GM15510 (cell line): Measurements from ENCODE around the gene PRG2.

ENCODE experiments used
- POLR2A ChIP-seq: IDR thresholded peaks from 3 replicates; pipeline ENCODE4 v1.6.1; 2011; ENCODE audit warnings: borderline replicate concordance; ENCODE audit not compliant: insufficient read length; ENCODE audit errors: extremely low read depth

PRG2 gene

DNA sequence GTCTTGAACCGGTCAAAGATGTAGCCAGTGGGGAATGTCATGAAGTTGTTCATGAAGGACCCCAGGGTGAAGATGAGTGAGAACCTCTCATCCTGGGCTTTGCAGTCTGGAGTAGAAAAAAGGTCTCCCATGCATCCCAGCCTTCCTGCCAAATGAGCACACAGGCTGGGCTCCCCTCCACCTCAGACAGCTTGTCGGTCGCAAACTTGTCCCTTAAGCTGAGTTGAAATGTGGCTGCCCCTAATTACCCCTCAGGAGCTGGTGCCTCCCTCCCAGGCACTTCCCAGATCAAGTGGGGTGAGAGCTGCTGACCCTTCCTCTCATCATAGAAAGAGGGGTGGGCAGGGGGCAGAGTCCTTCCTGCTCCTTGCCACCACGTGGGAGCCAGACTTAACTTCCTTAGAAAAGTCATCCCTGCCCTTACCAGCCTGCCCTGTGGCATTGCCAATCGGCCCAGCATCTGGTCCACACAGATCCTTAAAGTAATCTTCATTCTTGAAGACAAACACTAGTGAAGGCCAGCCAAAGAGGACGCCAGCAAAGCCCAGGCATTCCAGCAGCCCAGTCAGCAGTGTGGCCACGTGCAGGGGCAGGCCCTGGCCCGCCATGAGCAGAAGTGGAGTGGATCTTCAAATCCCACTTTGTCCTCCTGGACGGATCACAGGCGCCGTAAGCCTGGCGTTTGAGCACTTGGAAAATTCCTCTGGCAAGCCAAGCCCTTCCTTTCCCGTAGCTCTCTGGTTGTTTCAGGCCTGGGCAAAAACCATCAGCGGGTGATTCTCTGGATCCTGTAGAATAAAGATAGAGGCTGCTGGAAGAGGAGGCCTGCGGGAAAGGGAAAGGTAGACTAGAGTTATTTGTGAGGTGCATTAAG is 35.4 kb upstream of the PRG2 start:
- no peak for TF ChIP-seq POLR2A

DNA sequence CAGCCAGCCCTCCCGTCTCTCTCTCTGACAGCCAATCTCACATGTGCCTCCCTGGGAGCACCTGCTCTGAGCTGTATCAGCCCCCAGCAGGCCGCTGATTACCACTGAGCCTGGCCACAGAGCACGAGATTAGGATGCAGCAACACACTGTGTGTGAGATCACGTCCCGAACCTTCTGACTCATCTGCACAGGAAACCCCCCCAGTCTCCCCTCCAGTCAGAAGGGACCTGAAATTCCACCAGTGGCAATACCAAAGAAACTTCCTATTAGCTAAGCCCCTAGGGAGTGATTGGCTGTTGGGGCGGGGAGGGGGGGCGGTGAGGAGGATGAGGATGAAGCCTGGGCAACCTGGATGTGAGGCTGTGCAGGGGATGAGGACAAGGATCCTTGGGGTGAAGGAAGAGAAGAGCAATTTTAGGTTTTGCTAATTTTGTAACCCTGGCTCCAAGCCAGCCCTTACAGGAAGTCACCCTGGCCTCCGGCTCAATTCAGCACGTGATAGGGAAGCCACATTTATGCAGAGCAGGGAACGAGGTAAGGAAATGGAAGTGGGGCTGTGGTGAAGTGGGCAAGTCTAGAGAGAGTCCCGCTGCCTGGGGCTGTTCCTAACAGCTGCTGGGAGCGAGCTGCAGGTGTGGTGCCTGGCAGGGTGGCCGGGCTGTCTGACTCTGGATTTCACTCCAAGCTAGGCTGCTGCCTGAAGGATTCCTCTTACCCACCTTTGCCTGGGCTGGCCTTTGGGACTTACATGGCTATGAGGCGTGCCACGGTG is 34.5 kb upstream of the PRG2 start:
- TF ChIP-seq POLR2A, result peak; percentile 47

DNA sequence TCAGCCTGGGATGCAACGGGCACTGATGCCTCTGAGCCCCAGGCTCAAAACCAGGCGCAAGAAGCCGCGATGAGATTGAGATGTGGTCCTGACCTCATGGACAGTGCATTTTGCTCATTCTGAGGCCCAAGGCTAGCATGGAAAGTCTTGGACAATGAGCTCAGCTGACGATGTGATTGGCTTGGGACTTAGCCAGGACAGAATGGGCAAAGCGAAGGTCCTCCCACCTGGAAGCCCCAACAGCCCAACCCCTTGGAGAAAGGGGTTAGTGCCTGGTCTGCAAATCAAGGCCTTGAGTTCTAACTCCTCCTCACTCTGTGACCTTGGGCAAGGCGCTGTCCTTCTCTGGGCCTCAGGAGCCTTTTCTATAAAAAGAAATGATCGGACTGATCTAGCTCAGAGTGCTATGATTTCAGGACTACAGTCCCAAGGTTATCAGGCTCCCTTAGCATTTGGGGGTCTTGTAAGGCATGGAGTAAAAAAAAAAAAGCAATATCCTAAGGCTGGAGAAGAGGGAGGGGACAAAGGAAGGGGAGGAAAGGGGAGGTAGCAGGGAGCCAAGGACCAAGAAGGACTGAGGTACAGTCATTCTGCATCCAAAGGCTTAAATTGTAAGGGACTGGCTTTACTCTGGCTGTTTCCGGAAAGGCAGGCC is 33.8 kb upstream of the PRG2 start:
- no peak for TF ChIP-seq POLR2A

DNA sequence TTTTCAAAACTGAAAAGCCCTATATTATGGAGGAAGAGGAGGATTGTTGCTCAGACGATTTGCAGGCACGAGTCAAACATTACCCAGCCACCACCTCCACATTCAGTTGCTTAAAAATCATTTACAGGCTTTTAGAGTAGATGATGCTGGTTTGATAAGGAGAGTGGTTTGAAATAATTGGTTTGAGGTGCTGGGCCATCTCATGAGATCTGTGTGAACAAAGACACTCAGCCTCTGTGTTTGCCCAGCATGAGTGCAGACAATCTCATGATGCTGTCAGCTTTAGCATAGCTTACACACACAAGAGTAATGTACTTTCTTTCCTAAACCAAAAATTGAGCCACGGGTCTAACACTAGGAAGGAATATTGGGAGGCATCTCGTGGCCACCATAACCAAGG is 32.2 kb upstream of the PRG2 start:
- TF ChIP-seq POLR2A, result no peak

DNA sequence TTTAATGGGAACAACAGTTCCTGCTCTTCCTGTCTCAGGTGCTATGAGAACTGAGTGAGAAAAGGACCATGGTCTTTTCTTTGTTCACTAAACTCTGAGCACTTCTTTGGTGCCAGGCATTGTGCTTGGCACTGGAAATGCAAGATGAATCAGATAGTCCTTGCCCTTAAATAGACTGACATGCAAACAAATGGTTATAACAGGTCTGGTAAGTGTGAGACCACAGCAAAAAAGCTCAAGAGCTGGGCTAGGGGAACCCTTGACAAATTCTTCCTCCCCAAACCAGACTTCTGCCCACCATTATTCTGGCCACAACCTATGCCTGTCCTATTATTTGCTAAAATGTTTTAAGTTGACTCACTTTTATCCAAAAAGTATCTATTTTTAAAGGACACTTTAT is 31.4 kb upstream of the PRG2 start:
- TF ChIP-seq POLR2A, result no peak

DNA sequence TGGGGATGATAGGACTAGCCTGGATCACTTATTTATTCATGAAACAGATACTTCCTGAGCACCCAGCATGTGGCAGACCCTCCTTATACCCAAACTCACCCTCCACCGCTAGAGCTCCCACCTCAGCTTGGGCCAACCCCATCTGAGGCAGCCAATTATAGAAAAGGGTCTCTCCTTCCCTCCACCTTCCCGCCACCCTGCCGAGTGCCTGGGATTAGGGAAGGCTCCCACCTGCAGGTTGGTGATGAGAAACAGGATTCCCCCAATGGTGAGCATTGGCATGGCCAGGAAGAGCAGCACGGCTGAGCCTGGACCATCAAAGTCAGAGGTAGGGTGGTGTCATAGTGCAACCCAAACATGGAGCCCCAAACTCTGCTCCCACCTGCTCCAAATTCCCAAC is 30.6 kb upstream of the PRG2 start:
- TF ChIP-seq POLR2A, result no peak

DNA sequence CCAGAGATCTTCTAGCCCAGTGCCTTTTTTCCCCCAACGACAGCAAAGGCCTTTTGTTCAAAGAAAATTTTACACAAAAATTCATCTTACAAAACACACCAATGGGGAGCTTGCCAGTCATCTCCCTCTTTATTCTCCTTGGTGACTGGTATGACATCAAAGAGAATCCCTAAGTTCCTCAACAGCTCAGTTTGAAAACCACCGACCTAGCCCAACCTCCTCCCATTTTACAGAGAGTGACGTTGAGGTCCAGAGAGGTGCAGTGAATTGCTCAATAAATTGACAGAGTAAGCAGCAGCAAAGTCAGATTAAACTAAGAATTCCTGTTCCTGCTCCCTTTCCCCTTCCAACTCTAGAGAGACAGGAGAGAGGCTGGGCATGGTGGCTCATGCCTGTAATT is 28.7 kb upstream of the PRG2 start:
- no peak for TF ChIP-seq POLR2A

DNA sequence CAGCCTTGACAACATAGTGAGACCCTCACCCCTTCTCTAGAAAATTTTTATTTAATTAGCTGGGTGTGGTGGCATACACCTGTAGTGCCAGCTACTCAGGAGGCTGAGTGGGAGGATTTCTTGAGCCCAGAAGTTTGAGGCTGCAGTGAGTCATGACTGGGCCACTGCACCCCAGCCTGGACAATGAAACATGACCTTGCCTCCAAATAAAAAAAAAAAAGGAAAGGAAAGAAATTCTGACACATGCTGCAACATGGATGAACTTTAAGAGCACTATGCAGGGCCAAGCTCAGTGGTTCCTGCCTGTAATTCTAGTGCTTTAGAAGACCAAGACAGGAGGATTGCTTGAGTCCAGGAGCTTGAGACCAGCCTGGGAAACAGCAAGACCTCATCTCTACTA is 27.7 kb upstream of the PRG2 start:
- no peak for TF ChIP-seq POLR2A

DNA sequence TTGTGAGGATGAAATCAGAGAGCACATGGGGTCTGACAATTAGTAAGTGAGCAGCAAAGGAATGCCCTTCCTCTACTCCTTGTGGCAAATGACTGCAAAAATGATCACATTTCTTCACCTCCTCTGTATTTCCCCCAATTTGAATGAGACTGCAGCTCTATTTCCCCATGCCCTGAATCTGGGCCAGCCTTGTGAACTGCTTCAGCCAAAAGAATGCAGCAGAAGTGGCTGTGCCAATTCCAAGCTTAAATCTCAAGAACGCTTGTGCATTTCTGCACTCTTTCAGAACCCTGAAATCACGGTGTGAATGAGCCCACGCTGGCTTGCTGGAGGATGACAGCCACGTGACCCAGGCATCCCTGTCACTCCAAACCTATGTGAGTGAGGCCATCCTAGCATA is 26.6 kb upstream of the PRG2 start:
- TF ChIP-seq POLR2A, result no peak

DNA sequence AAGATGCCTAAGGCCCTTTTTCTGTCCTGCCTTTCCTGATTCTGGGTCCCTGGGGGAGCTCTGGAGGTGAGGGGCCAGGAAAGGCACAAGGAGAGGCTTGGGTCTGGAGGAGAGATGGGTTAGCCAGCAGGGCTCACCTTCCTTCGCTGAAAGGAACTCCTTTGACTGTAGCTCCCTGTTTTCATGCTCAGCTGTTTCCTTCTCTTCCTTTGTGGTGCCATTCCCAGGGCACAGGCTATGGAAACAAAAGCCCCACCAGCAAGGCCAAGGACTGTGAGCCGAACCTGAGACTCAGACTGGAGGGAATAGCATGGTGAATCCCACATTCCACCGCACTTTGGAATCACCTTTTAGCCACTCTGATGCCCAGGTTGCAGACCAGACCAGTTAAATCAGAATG is 26.0 kb upstream of the PRG2 start:
- TF ChIP-seq POLR2A, result no peak

DNA sequence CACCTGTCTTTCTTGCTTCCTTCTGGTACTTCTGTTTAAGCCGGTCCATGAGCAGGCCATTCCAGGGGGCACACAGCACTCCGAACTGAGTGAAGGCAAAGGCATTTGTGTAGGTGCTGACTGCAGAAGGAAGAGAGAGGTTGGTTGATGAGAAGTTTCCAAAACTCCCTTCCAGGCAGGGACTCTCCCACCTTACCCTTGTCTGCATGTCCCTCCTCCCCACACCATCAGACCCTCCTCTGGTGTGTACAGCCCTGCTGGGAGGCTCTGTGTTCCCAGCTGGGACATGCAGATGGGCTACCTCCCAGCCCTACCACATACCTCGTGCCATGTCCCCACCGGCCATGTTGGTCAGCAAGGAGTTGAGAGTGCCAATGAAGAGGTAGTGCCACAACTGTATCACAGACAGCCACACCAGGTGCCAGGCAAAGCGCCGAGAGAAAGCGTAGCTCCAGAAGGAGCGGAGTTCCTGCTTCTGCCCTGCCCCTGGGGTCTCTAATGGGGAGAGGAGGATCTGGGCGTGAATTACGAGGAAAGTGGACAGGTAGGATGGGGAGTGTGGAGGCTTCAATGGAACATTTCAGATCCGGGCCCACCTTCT is 24.3 kb upstream of the PRG2 start:
- no peak for TF ChIP-seq POLR2A

DNA sequence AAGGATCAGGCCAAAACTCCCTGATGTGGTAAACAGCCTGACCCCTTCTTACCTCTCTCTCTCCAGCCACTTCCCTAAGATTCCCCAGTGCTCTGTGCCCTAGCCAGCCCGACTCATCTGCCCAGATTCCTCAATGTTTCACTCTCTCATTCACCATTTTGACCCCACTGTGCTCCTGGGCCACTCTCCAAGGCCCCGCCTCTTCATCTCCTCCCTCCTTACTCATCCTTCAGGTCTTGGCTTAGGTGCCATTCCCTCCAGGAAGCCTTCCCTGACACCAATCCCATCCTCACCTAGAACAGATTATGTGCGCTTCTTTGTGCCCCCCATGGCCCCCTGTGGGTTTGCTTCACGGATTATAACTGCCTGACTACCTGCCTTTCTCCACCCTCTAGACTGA is 23.2 kb upstream of the PRG2 start:
- TF ChIP-seq POLR2A, result no peak

DNA sequence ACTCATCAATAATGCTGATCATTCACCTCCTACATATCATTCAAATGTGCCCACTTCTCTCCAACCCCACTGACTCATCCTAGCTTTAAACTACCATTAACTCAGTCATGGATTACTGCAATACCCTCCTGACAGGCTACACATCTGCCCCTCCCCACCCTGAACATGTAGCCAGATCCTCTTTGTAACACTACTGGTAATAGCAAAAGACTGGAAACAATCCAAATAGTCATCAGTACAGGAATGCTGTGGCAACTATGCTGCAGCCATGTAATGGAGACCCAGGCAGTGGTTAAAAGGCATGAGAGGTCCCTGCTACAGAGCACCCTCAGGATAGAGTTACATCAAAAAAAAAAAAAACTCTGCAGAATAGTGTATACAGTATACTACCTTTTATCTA is 19.8 kb upstream of the PRG2 start:
- TF ChIP-seq POLR2A, result no peak

DNA sequence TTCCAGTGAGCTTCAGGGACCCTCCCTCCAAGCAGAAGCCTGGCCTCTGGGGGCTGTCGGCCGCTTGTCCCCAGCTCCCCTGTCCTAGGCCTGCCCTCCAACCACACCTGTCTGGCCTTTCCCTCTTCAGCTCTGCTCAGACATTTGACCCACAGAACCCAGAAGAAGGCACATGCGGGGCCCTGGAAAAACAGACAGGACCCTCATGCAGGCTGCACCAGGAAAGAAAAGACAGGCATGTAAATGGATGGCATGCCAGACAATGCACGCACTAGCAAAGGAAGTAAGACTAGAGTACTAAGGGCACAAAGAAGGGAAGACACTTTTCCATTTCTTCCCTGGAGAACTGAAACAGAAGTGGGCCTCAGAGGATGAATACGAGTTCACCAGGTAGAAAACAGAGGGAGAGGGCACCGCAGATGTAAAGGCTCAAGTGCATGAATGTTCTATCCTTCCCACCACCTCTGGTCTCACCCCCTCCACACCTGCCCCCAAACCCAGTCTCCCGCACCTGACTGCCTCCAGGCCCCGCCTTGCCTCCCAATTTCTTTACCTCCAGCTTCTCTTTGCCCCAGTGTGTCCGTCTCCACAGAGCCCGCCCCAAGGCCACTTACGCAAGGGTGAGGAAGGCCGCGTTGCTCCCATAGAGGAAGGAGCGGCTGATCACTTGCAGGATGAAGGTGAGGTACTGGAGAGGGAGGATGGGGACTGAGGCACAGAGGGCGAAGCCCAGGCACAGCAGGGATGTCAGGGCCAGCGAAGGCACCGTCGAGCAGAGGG is 19.1 kb upstream of the PRG2 start:
- TF ChIP-seq POLR2A, result no peak
